Sigmoid colon (tissue), 7 donors: Measurements from ENCODE around the gene AGAP4. TPM values are rescaled to one million over a fixed set of nuclear protein-coding genes. Genes with fewer than 3 reads are reported as not detected.
"Not testable (repeated sequence)": the region's sequence is repeated elsewhere in the genome, so short reads cannot be mapped to it uniquely, and the experiment has no call there.

Experiments used
- DNase-seq: peaks from one replicate; pipeline ENCODE4 v3.0.0-alpha.2; 2019
- H3K27ac ChIP-seq, 4 donors: fragments of 200-600 bp; sonication (generic); one replicate each; pipeline ENCODE4 v1.5.1; 2016 to 2019; ENCODE audit warnings: mild to moderate bottlenecking in 1 of 4
- H3K27me3 ChIP-seq, 3 donors: fragments of 200-600 bp; sonication (generic); one replicate each; pipeline ENCODE4 v1.5.1; 2019; ENCODE audit warnings: mild to moderate bottlenecking in 1 of 3
- H3K36me3 ChIP-seq, 4 donors: fragments of 200-600 bp; sonication (generic); one replicate each; pipeline ENCODE4 v1.5.1; 2016 to 2019
- H3K4me1 ChIP-seq, 4 donors: fragments of 200-600 bp; sonication (generic); one replicate each; pipeline ENCODE4 v1.5.1; 2017 to 2019
- H3K4me3 ChIP-seq, 4 donors: fragments of 200-600 bp; sonication (generic); one replicate each; pipeline ENCODE4 v1.5.1; 2017 to 2019; ENCODE audit warnings: mild to moderate bottlenecking in 2 of 4, moderate library complexity in 1 of 4
- H3K9me3 ChIP-seq, 4 donors: fragments of 200-600 bp in 3 of 4; sonication (generic) in 3 of 4; one replicate each; pipeline versions ENCODE4 v1.5.1 to v1.6.1; 2013 to 2019
- CTCF ChIP-seq, 4 experiments: fragments of 450-650 bp in 3 of 4; fragments of 200-600 bp in 1 of 4; IDR thresholded peaks; one replicate each; pipeline ENCODE4 v1.5.1; 2016 to 2019; ENCODE audit warnings: antibody characterized with exemption in 4 of 4, mild to moderate bottlenecking in 3 of 4, moderate library complexity in 2 of 4
- EP300 ChIP-seq, 4 donors: sonication (generic); formaldehyde crosslinking; IDR thresholded peaks; one replicate each; pipeline ENCODE4 v1.6.1; 2017; ENCODE audit warnings: antibody characterized with exemption in 4 of 4
- POLR2A ChIP-seq, 2 donors: fragments of 450-650 bp; IDR thresholded peaks; one replicate each; pipeline ENCODE4 v1.6.1; 2016; ENCODE audit warnings: antibody characterized with exemption in 2 of 2, mild to moderate bottlenecking in 2 of 2, moderate library complexity in 2 of 2
- POLR2AphosphoS5 ChIP-seq, 4 donors: sonication (generic); formaldehyde crosslinking; IDR thresholded peaks; one replicate each; pipeline ENCODE4 v1.6.1; 2017; ENCODE audit warnings: antibody characterized with exemption in 4 of 4
- WGBS, 2 donors: extraction: QIAGEN DNeasy Blood & Tissue Kit; methylation state at CpG; one replicate each; pipeline ENCODE4 v1.1.7; 2013; 5-methylcytosine and 5-hydroxymethylcytosine counted together
- intact Hi-C: fragments of 100-400 bp; cut with DNase I; formaldehyde crosslinking; loops from one replicate; pipeline ENCODE4 v1.15.1; 2023
- polyA plus RNA-seq, 3 donors: library from polyadenylated mRNA; stranded (reverse); fragments of 200-250 nt; gene quantifications; one replicate each; pipeline ENCODE4 v1.2.3, GENCODE V29; 2013
- total RNA-seq, 4 donors: library from RNA; depleted of rRNA; stranded (reverse); fragments of >200 nt; gene quantifications; one replicate each; pipeline ENCODE4 v1.1.0, GENCODE V29; 2016
- donor health status: healthy with polysubstance abuse.
- donor health status: Bipolar disorder and iron deficiency.
- donor health status: healthy.

Gene AGAP4
- total and polyA plus RNA-seq, 7 donors: 2.5 to 15.6 (median 13.5) TPM

- H3K36me3 ChIP-seq: no peaks in the 10 kb centered on the region
- no peak overlapping the region for H3K4me3 ChIP-seq
- intact Hi-C loops: no loop called here
- H3K27me3 ChIP-seq: no peaks in the 10 kb centered on the region
- H3K9me3 ChIP-seq: no peaks in the 10 kb centered on the region
- H3K27ac ChIP-seq: no peak overlapping the region
- no peak for TF ChIP-seq POLR2AphosphoS5 (IDR thresholded peaks at IDR 0.05)
- TF ChIP-seq POLR2A (IDR thresholded peaks at IDR 0.05): no peak
- no peaks in the 10 kb centered on the region for H3K4me1 ChIP-seq
- WGBS, 2 donors: 73 to 81% methylated on average over 9 of the region's 9 CpGs
- DNase-seq: no peak
Measured at GRCh38 chr10:45819552-45819951, 27.7 kb downstream of the AGAP4 start.

GRCh38 chr10:45817912-45818311 lies 29.4 kb downstream of the AGAP4 start:
- Histone ChIP-seq H3K4me1 (no peaks in the 10 kb centered on the region), H3K27ac (no peak overlapping the region), H3K27me3 (no peaks in the 10 kb centered on the region), H3K9me3 (no peaks in the 10 kb centered on the region), H3K36me3 (no peaks in the 10 kb centered on the region), H3K4me3 (no peak overlapping the region)
- intact Hi-C loops: no loop called here
- no peak for TF ChIP-seq EP300 (IDR thresholded peaks at IDR 0.05)
- no peak for TF ChIP-seq CTCF (IDR thresholded peaks at IDR 0.05)
- TF ChIP-seq POLR2AphosphoS5 (IDR thresholded peaks at IDR 0.05): no peak
- no peak for TF ChIP-seq POLR2A (IDR thresholded peaks at IDR 0.05)
- no peak for DNase-seq
- 90 to 91% methylated on average over 3 of the region's 3 CpGs for WGBS, 2 donors

- H3K36me3 ChIP-seq: no peaks in the 10 kb centered on the region
- intact Hi-C loops: no loop called here
- no peaks in the 10 kb centered on the region for H3K9me3 ChIP-seq
- H3K27me3 ChIP-seq: no peaks in the 10 kb centered on the region
- H3K4me3 ChIP-seq: no peak overlapping the region
- no peaks in the 10 kb centered on the region for H3K4me1 ChIP-seq
- no peak overlapping the region for H3K27ac ChIP-seq
- no peak for TF ChIP-seq CTCF (IDR thresholded peaks at IDR 0.05)
- TF ChIP-seq EP300 (IDR thresholded peaks at IDR 0.05): no peak
- TF ChIP-seq POLR2A (IDR thresholded peaks at IDR 0.05): no peak
- no peak for TF ChIP-seq POLR2AphosphoS5 (IDR thresholded peaks at IDR 0.05)
- DNase-seq: no peak
- WGBS, 2 donors: 91 to 95% methylated on average over 7 of the region's 7 CpGs
Measured at GRCh38 chr10:45817130-45817859, 30.0 kb downstream of the AGAP4 start.

GRCh38 chr10:45814146-45814545 lies 33.2 kb downstream of the AGAP4 start:
- intact Hi-C loops, H3K4me3 ChIP-seq, H3K27ac ChIP-seq, H3K36me3 ChIP-seq, H3K27me3 ChIP-seq, H3K9me3 ChIP-seq, H3K4me1 ChIP-seq, DNase-seq: not testable (repeated sequence)
- WGBS, 2 donors: 92 to 95% methylated on average over 4 of the region's 4 CpGs

GRCh38 chr10:45812959-45813358 lies 34.3 kb downstream of the AGAP4 start:
- intact Hi-C loops, H3K27ac ChIP-seq, H3K4me3 ChIP-seq, H3K36me3 ChIP-seq, H3K9me3 ChIP-seq, DNase-seq, H3K4me1 ChIP-seq, H3K27me3 ChIP-seq: not testable (repeated sequence)
- 87% methylated on average over 13 of the region's 13 CpGs for WGBS, 2 donors

GRCh38 chr10:45811075-45811474 lies 36.2 kb downstream of the AGAP4 start:
- H3K27ac ChIP-seq: no peak overlapping the region
- intact Hi-C loops: no loop called here
- H3K9me3 ChIP-seq: no peaks in the 10 kb centered on the region
- H3K27me3 ChIP-seq: no peaks in the 10 kb centered on the region
- H3K36me3 ChIP-seq: no peaks in the 10 kb centered on the region
- TF ChIP-seq POLR2A (IDR thresholded peaks at IDR 0.05) (no peak), CTCF (IDR thresholded peaks at IDR 0.05) (no peak), POLR2AphosphoS5 (IDR thresholded peaks at IDR 0.05) (no peak), EP300 (IDR thresholded peaks at IDR 0.05) (no peak)
- DNase-seq: no peak
- no peaks in the 10 kb centered on the region for H3K4me1 ChIP-seq
- 88 to 89% methylated on average over 6 of the region's 6 CpGs for WGBS, 2 donors
- no peak overlapping the region for H3K4me3 ChIP-seq
